Activated CD8-positive, alpha-beta T cell treated with anti-CD3 and anti-CD28 coated beads, Interleukin-2, amount 10 ng/mL, durations not matched to agents 7 days and 5 days (primary cell): Measurements from ENCODE around the gene OXTR. TPM values are rescaled to one million over a fixed set of nuclear protein-coding genes. Genes with fewer than 3 reads are reported as not detected.

Experiments
- ATAC-seq: fragments of 150-1000 bp; cut with Tn5 transposase; one replicate; pipeline ENCODE4 v1.10.0; 2021; ENCODE audit warnings: moderate library complexity
- CTCF ChIA-PET: fragments of 350-600 bp; sonication (Branson Sonifier 250); formaldehyde crosslinking; loops from one replicate; lab custom pipeline; 2021; ENCODE audit warnings: antibody characterized with exemption; lab: Charles Lee
- POLR2A ChIA-PET: fragments of 350-600 bp; sonication (Branson Sonifier 250); formaldehyde crosslinking; loops from one replicate; lab custom pipeline; 2021; ENCODE audit warnings: antibody characterized with exemption; lab: Charles Lee
- DNase-seq: peaks from one replicate; pipeline ENCODE4 v3.0.0-alpha.2; 2020
- H3K27ac Mint-ChIP-seq: one replicate; pipeline ENCODE4 v1.8.0; 2021; ENCODE audit warnings: mild to moderate bottlenecking, mixed read lengths
- H3K27me3 Mint-ChIP-seq: one replicate; pipeline ENCODE4 v1.8.0; 2021; ENCODE audit warnings: low read depth, mixed read lengths
- H3K36me3 Mint-ChIP-seq: one replicate; pipeline ENCODE4 v1.8.0; 2021; ENCODE audit warnings: low read depth, mixed read lengths
- H3K4me1 Mint-ChIP-seq: one replicate; pipeline ENCODE4 v1.8.0; 2021; ENCODE audit warnings: low read depth, mixed read lengths
- H3K4me3 Mint-ChIP-seq: one replicate; pipeline ENCODE4 v1.8.0; 2021; ENCODE audit warnings: mild to moderate bottlenecking, mixed read lengths
- H3K9me3 Mint-ChIP-seq: one replicate; pipeline ENCODE4 v1.8.0; 2022; ENCODE audit warnings: mixed read lengths; ENCODE audit not compliant: insufficient read depth
- total RNA-seq, 2 experiments: library from RNA; stranded (reverse); gene quantifications; one replicate each; pipeline ENCODE4 v1.2.3, GENCODE V29; 2021

OXTR gene
- total RNA-seq, 2 experiments from 2014 or later, result 0.70 to 0.71 TPM

DNA sequence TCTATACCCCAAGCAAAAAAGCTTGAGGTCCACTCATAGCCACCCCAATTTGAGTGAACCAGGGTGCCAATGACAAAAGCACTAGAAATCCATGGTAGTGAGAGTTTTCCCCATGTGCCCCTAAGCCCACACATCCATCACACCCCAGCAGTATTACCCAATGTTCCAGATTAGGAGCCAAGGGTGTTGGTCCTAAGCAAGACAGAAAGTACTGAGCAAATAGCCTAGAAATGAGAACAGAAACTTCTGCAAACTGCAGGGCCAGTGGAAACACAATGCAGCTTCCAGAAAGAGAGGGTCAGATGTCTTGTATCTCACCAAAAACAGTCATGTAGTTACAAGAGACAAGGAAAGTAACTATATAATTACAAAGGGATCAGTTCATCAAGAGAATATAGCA, 10.9 kb upstream of the OXTR start:
- Mint-ChIP-seq H3K36me3 (no peaks in the 10 kb centered on the region), H3K27ac (no peak overlapping the region), H3K27me3 (peaks cover 3% of the 10 kb centered on the region), H3K9me3 (no peaks in the 10 kb centered on the region), H3K4me3 (no peak overlapping the region), H3K4me1 (no peaks in the 10 kb centered on the region)
- CTCF ChIA-PET, result no interaction called here
- POLR2A ChIA-PET, result no interaction called here
- no peak for DNase-seq
- no peak for ATAC-seq

DNA sequence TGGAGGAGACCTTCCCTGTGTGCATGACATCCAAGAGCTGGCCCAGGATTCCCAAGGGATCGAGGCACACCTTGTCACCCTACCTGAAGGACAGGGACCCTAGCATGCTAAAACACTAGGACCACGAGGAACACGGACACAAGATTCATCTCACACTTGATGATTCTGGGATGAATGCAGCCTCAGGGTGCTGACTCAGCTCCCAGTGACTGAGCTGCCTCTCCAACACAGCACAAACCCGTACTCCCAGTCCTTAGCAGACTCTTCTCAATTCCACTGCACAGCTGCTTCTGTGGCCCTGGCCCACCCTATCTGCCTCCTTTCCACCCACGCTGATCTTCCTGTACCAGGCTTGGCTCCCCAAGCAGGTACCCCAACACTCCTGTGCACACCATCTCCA, 9.1 kb upstream of the OXTR start:
- no peak for ATAC-seq
- H3K36me3 Mint-ChIP-seq, result no peaks in the 10 kb centered on the region
- H3K27me3 Mint-ChIP-seq, result peaks cover 3% of the 10 kb centered on the region
- DNase-seq, result no peak
- ChIA-PET POLR2A (no interaction called here), CTCF (interaction anchor here (0.9 to 1.1 kb wide), 2 partner anchors 9 to 12 kb away, joined by 3 to 4 read pairs; partner anchors contain the start of gene OXTR)
- H3K4me3 Mint-ChIP-seq, result no peak overlapping the region
- H3K27ac Mint-ChIP-seq, result no peak overlapping the region
- no peaks in the 10 kb centered on the region for H3K9me3 Mint-ChIP-seq
- no peaks in the 10 kb centered on the region for H3K4me1 Mint-ChIP-seq

DNA sequence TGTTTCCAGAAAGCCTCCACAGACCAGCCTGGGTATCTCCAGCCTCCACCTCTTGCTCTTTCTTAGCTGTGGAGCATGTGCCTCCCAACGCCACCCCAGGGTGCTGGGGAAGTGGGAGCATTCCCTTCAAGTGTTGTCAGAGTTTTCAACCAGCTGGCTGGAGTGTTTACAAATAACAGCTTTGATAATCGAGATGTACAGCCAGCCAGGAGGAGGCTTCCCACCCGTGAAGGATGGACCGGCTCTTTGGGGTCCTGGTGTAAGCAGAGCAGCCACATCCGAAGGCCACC, 8.5 kb upstream of the OXTR start:
- POLR2A ChIA-PET, result no interaction called here

DNA sequence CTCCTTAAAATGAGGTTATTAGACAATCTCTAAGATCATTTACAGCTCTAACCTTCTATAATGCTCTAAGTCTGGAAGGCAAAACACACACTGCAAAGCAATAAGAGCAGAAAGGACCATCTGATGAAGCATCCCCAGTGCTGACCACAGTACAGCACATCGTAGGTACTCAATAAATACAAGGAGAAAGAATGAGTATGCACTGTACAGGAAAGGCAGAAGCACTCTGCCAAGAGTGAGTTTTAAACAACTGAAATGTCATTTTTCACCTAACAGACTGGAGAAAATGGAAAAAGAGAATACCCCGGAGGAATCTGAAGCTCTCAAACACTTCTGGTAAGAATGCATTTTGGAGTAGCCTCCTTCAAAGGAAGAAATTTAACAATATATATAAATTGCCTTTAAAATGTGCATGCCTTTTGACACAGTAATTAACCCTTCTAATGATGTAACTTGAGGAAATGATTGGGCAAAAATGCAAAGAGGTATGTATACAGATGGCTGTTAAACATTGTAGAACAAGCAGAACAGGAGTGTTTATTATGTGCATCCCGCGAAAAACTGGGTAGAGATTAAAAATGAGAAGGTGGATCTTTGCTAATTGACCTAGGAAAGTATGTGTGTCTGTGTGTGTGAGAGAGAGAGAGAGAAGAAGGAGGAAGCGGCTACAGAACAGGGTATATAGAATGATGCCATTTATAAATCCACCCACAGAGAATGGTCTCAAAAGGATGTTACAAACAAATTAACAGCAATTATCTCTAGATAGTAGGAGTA, 8.0 kb upstream of the OXTR start:
- ATAC-seq (no peak), DNase-seq (no peak)
- Mint-ChIP-seq H3K9me3 (no peaks in the 10 kb centered on the region), H3K27me3 (peaks cover 3% of the 10 kb centered on the region), H3K36me3 (no peaks in the 10 kb centered on the region), H3K27ac (no peak overlapping the region), H3K4me1 (no peaks in the 10 kb centered on the region), H3K4me3 (no peak overlapping the region)
- ChIA-PET POLR2A (no interaction called here), CTCF (interaction anchor here (0.6 to 1.1 kb wide), 3 partner anchors 8 to 843 kb away, joined by 3 to 4 read pairs (median 3); partner anchors contain the start of gene OXTR)

More for the DNA sequence above, 8.5 kb upstream of the OXTR start:
- no peak overlapping the region for H3K27ac Mint-ChIP-seq
- DNase-seq (no peak), ATAC-seq (no peak)
- CTCF ChIA-PET, result interaction anchor here (0.9 to 1.1 kb wide), 2 partner anchors 8 to 12 kb away, joined by 3 to 4 read pairs; partner anchors contain the start of gene OXTR
- H3K4me1 Mint-ChIP-seq, result no peaks in the 10 kb centered on the region
- H3K27me3 Mint-ChIP-seq, result peaks cover 3% of the 10 kb centered on the region
- no peaks in the 10 kb centered on the region for H3K9me3 Mint-ChIP-seq
- H3K4me3 Mint-ChIP-seq, result no peak overlapping the region
- H3K36me3 Mint-ChIP-seq, result no peaks in the 10 kb centered on the region

DNA sequence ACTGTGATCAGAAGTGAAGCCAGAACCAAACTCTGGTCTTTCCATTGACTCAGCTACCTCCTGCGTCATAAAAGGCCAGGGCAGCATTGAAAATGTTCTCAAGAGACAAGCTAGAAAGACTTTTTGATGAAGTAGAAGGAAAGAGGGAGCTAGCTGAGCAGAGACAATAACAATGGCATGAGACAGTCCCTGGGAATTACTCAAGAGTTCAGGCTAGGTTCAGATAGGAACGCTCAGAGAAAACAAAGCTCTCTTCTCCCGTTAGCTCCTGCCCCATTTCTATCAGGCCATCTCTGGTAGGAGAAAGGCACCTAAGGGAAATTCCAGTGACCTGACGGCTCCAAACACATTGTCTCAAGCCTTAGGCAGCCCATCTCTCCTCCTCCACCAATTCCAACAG, 7.0 kb upstream of the OXTR start:
- ATAC-seq (no peak), DNase-seq (no peak)
- no peaks in the 10 kb centered on the region for H3K4me1 Mint-ChIP-seq
- no peak overlapping the region for H3K4me3 Mint-ChIP-seq
- H3K27me3 Mint-ChIP-seq, result peaks cover 5% of the 10 kb centered on the region
- CTCF ChIA-PET, result no interaction called here
- POLR2A ChIA-PET, result no interaction called here
- no peaks in the 10 kb centered on the region for H3K9me3 Mint-ChIP-seq
- H3K27ac Mint-ChIP-seq, result no peak overlapping the region
- H3K36me3 Mint-ChIP-seq, result no peaks in the 10 kb centered on the region

DNA sequence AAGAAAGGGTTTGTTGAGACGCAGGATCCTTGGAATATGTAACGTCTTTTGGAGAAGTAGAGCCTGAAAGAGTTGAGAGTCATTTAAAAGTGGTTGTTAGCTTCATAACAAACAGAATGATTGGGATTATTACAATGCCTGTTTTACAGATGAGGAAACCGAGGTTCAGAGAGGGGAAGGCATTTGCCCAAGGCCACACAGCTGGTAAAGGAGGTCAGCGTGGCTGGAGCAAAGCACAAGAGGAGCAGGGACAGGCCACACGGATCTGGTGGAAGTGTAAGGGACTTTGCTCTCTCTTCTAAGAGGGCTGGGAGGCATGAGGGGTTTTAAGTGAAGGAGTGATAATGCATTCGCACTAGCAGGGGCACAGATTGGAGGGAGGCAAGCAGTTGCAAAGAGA, 6.2 kb upstream of the OXTR start:
- ATAC-seq (no peak), DNase-seq (no peak)
- Mint-ChIP-seq H3K4me1 (no peaks in the 10 kb centered on the region), H3K27ac (no peak overlapping the region), H3K4me3 (no peak overlapping the region), H3K27me3 (peaks cover 13% of the 10 kb centered on the region), H3K36me3 (no peaks in the 10 kb centered on the region), H3K9me3 (no peaks in the 10 kb centered on the region)
- CTCF ChIA-PET, result no interaction called here
- POLR2A ChIA-PET, result no interaction called here

DNA sequence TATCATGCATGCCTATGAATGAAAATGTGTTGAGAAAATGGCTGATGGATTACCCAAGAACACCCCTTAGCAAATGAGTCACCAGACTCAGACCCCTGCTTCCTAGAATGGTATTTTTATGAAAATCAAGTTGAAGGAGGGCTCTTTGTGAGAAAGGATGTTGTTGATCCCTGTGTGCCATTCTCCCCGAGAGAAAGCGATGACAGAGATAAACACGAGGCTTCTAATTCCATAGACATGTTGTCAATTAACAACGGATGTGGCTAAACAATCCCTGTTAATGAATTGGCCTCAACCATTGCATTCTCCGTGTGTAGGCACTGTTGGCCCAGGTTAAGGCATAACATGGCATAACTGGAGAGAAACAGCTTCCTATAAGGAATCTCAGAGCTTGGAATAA, 5.8 kb upstream of the OXTR start:
- Mint-ChIP-seq H3K9me3 (no peaks in the 10 kb centered on the region), H3K27me3 (peaks cover 17% of the 10 kb centered on the region), H3K4me1 (no peaks in the 10 kb centered on the region), H3K27ac (no peak overlapping the region), H3K36me3 (no peaks in the 10 kb centered on the region), H3K4me3 (no peak overlapping the region)
- POLR2A ChIA-PET, result no interaction called here
- CTCF ChIA-PET, result no interaction called here
- ATAC-seq (no peak), DNase-seq (no peak)

DNA sequence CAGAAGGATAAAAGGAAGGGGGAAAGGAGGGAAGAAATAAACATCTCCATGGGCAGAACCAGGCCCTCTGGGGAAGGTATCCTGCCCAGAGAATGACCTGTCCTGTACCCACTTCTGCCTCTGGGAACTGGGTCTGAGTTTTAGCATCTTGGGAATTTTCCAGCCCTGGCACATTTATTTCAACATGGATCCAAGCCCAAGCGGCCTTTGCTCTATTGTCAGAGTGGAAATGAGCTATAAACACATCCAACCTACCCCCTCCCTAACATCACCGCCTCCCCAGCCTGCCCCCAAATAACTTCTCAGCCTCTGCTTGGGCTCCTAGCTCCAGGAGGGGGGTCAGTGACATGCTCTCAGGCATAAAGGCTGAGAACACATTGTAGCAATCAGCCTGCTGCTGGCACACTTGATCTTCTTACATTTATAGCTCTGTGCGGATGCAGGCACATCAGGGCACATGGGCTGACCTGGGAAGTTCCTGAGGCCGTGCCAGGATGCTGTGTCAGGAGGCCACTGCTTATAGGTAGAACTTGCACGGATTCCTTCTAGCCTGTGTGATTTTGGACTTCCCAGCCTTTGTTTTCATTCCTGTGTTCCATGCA, 4.6 kb upstream of the OXTR start:
- ATAC-seq, result no peak
- H3K27ac Mint-ChIP-seq, result no peak overlapping the region
- ChIA-PET POLR2A (no interaction called here), CTCF (no interaction called here)
- H3K27me3 Mint-ChIP-seq, result peaks cover 28% of the 10 kb centered on the region
- no peaks in the 10 kb centered on the region for H3K9me3 Mint-ChIP-seq
- H3K4me3 Mint-ChIP-seq, result no peak overlapping the region
- peaks cover 5% of the 10 kb centered on the region for H3K4me1 Mint-ChIP-seq
- no peaks in the 10 kb centered on the region for H3K36me3 Mint-ChIP-seq
- peak; percentile 1 for DNase-seq

DNA sequence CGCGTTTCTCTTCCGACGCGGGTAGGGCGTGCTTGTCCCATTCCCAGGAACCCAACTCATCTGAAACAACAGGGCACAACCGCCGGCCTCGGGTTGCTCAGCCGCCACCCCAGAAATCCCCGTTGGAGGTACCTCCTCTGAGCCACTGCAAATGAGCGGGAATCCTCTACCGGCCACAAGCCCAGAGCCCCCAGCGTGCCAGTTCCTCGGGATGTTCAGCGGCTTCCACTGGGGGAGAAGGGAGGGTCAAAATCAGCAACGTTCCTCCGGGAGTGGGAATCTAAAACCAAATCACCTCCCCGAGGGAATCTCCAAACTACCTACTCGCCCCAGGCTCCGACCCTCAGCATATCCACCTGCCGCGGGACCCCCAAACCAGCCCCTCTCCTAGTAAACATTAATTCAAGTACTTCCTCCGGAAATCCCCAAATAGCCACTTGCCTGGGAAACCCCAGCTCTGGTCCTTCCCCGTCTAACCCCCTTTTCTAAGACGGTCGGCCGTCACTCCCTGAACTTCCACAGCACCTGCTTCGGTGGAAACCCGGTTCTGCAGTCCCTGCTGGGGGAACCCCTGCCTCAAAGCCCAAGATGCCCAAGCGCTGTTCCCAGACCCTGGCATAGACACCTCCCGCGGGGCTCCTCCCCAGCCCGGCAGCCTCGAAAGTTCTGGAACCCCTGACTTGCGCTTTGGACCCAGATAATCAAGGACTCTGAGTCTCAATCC, 887 bp downstream of the OXTR start:
- peaks cover 54% of the 10 kb centered on the region for H3K27me3 Mint-ChIP-seq
- no peaks in the 10 kb centered on the region for H3K36me3 Mint-ChIP-seq
- ChIA-PET CTCF (interaction anchor here (1.0 to 1.9 kb wide), 3 partner anchors 9 to 42 kb away, joined by 3 to 11 read pairs (median 6); no protein-coding TSS in a partner anchor), POLR2A (no interaction called here)
- no peaks in the 10 kb centered on the region for H3K9me3 Mint-ChIP-seq
- ATAC-seq, result no peak
- no peak overlapping the region for H3K27ac Mint-ChIP-seq
- peak overlapping the region; percentile 55 for H3K4me3 Mint-ChIP-seq
- peak; percentile 22 for DNase-seq
- peaks cover 14% of the 10 kb centered on the region for H3K4me1 Mint-ChIP-seq

DNA sequence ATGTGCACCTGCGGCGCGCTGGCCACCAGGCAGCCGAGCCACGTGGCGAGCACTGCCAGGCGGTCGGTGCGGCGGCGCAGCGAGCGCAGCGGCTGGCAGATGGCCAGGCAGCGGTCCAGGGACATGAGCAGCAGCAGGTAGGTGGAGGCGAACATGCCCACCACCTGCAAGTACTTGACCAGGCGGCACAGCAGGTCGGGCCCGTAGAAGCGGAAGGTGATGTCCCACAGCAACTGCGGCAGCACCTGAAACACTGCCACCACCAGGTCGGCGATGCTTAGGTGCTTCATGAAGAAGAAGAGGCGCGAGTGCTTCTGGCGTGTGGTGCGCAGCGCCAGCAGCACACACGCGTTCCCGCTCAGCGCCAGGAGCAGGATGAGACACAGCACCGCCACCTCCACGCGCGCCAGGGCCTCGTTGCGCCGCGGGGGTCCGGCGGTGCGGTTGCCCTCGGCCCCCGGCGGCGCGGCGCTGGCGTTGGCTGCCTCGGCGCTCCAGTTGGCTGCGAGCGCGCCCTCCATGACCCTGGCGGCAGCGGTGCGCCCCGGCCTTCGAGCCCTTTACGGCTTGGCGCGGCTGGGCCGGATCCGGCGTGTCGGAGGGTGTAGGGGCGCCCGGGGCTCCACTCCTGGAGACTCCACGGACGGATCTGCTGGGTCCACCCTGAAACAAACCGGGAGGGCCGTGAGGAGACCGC, 1.6 kb downstream of the OXTR start:
- DNase-seq (peak; percentile 37), ATAC-seq (peak; percentile 28)
- peaks cover 54% of the 10 kb centered on the region for H3K27me3 Mint-ChIP-seq
- ChIA-PET CTCF (no interaction called here), POLR2A (no interaction called here)
- H3K27ac Mint-ChIP-seq, result no peak overlapping the region
- H3K9me3 Mint-ChIP-seq, result no peaks in the 10 kb centered on the region
- H3K4me1 Mint-ChIP-seq, result peaks cover 14% of the 10 kb centered on the region
- peak overlapping the region; percentile 8 for H3K4me3 Mint-ChIP-seq
- no peaks in the 10 kb centered on the region for H3K36me3 Mint-ChIP-seq

DNA sequence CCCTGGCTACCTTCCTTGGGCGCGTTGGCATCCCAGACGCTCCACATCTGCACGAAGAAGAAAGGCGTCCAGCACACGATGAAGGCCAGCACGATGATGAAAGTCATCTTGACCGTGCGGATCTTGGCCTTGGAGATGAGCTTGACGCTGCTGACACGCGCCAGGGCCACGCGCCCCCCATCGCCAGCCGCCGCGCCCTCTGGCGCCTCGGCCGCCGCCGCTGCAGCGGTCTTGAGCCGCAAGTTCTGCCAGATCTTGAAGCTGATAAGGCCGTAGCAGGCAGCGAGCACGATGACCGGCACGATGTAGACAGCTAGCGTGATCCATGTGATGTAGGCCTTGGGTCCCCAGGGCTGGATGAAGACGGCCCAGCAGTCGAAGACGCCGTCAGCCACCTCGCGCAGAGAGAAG, 2.2 kb downstream of the OXTR start:
- CTCF ChIA-PET, result interaction anchor here (1.6 kb wide), 1 partner anchor 11 kb away, joined by 3 read pairs; no protein-coding TSS in a partner anchor
- Mint-ChIP-seq H3K9me3 (no peaks in the 10 kb centered on the region), H3K36me3 (no peaks in the 10 kb centered on the region), H3K4me1 (peaks cover 14% of the 10 kb centered on the region), H3K4me3 (no peak overlapping the region), H3K27ac (no peak overlapping the region), H3K27me3 (peaks cover 54% of the 10 kb centered on the region)
- POLR2A ChIA-PET, result no interaction called here
- DNase-seq (no peak), ATAC-seq (no peak)
